Peyer's patch (tissue), 4 donors: ENCODE results near the gene TRMT44.

Experiments used
- POLR2A ChIP-seq, 2 donors: fragments of 450-650 bp; IDR thresholded peaks; one replicate each; pipeline ENCODE4 v1.5.1; 2017; ENCODE audit warnings: antibody characterized with exemption in 2 of 2, mild to moderate bottlenecking in 2 of 2, moderate library complexity in 2 of 2
- TF ChIP-seq, protein P1 (sequence below), 6 experiments: fragments of 450-650 bp in 4 of 6; fragments of 200-600 bp in 2 of 6; sonication (generic) in 1 of 6; IDR thresholded peaks; one replicate each; pipeline ENCODE4 v1.5.1; 2017 to 2019; ENCODE audit warnings: antibody characterized with exemption in 6 of 6, mild to moderate bottlenecking in 3 of 6, moderate library complexity in 1 of 6

DNA sequence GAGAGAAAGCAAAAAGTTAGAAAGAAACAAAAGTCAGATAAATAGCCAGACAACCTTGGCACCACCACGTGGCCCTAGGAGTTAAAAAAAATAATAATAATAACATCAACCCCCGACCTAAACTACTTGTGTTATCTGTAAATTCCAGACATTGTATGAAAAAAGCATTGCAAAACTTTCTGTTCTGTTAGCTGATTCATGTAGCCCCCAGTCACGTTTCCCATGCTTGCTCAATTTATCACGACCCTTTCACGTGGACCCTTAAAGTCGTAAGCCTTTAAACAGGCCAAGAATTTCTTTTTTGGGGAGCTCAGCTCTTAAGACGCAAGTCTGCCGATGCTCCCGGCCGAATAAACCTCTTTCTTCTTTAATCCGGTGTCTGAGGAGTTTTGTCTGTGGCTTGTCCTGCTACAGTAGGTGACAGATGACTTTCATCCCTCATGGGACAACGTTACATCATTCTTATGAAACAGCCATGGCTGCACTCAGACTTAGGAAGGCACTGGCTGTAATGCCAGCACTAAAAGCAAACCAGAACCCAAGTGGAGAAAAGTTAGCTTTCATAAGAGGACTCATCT lies 574 bp upstream of the TRMT44 start:
- TF ChIP-seq, protein P1, sequence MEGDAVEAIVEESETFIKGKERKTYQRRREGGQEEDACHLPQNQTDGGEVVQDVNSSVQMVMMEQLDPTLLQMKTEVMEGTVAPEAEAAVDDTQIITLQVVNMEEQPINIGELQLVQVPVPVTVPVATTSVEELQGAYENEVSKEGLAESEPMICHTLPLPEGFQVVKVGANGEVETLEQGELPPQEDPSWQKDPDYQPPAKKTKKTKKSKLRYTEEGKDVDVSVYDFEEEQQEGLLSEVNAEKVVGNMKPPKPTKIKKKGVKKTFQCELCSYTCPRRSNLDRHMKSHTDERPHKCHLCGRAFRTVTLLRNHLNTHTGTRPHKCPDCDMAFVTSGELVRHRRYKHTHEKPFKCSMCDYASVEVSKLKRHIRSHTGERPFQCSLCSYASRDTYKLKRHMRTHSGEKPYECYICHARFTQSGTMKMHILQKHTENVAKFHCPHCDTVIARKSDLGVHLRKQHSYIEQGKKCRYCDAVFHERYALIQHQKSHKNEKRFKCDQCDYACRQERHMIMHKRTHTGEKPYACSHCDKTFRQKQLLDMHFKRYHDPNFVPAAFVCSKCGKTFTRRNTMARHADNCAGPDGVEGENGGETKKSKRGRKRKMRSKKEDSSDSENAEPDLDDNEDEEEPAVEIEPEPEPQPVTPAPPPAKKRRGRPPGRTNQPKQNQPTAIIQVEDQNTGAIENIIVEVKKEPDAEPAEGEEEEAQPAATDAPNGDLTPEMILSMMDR (IDR thresholded peaks at IDR 0.05) = no peak
- no peak for TF ChIP-seq POLR2A (IDR thresholded peaks at IDR 0.05)
